ENCODE results near the gene PITX3. TPM values are rescaled to one million over a fixed set of nuclear protein-coding genes. Genes with fewer than 3 reads are reported as not detected.

The PITX3 gene
- total RNA-seq, 1 experiment from 2014 or later, result 1.9 TPM

- TF ChIP-seq CTCF (IDR thresholded peaks at IDR 0.05 in 2 of 3, conservative IDR thresholded peaks at IDR 0.05 in 1 of 3; ENCODE audit: borderline replicate concordance in 1 of 3, insufficient read depth in 1 of 3, low read depth in 2 of 3, low read length in 2 of 3) (no peak), RAD21 (IDR thresholded peaks at IDR 0.05; ENCODE audit: low read depth) (no peak), FOSL1 (IDR thresholded peaks at IDR 0.05; ENCODE audit: low read depth) (no peak), SIN3A (IDR thresholded peaks at IDR 0.05; ENCODE audit: low read depth) (no peak)
Observed at GRCh38 chr10:102245082-102245931, 4.0 kb upstream of the PITX3 start, which contains the start of gene GBF1 (continued).

- H3K36me3 ChIP-seq (ENCODE audit: control insufficient read depth in 1 of 2, insufficient read depth in 2 of 2, low read length in 2 of 2), result 0 out of 4 replicates have a peak, but pooled peaks cover 0 to 2% of the 10 kb centered on the region in 2 experiments
- peaks cover 24 to 50% of the 10 kb centered on the region in 2 experiments for H3K4me1 ChIP-seq (ENCODE audit: control insufficient read depth in 1 of 2, insufficient read depth in 2 of 2, low read length in 2 of 2)
- H4K20me1 ChIP-seq (ENCODE audit: insufficient read depth), result peaks cover 11% of the 10 kb centered on the region; the same call in 1 of the 2 replicates
- no peaks in the 10 kb centered on the region for H3K27me3 ChIP-seq (ENCODE audit: insufficient read depth, low read length)
- TF ChIP-seq ELF1 (IDR thresholded peaks at IDR 0.05; ENCODE audit: borderline replicate concordance, low read depth), result no peak
- TF ChIP-seq POLR2A (IDR thresholded peaks at IDR 0.05; ENCODE audit: borderline replicate concordance, extremely low read depth, insufficient read depth, insufficient read length), result no peak
- no peak for TF ChIP-seq MAX (IDR thresholded peaks at IDR 0.05)
- TF ChIP-seq ATF3 (IDR thresholded peaks at IDR 0.05), result no peak
- TF ChIP-seq CBX3 (IDR thresholded peaks at IDR 0.05; ENCODE audit: low read depth), result no peak
- no peak for TF ChIP-seq FOSL1 (IDR thresholded peaks at IDR 0.05; ENCODE audit: low read depth)
- TF ChIP-seq EZH2 (IDR thresholded peaks at IDR 0.05), result no peak
- no peak for TF ChIP-seq CTCF (IDR thresholded peaks at IDR 0.05 in 2 of 3, conservative IDR thresholded peaks at IDR 0.05 in 1 of 3; ENCODE audit: borderline replicate concordance in 1 of 3, insufficient read depth in 1 of 3, low read depth in 2 of 3, low read length in 2 of 3)
- no peak for TF ChIP-seq SIN3A (IDR thresholded peaks at IDR 0.05; ENCODE audit: low read depth)
- no peak for TF ChIP-seq ZNF274 (IDR thresholded peaks at IDR 0.05; ENCODE audit: low read depth, low read length)
- no peak for TF ChIP-seq ZFX (IDR thresholded peaks at IDR 0.05)
- no peaks in the 10 kb centered on the region for H3K9me3 ChIP-seq (ENCODE audit: control insufficient read depth in 1 of 2, insufficient read depth in 1 of 2, low read depth in 1 of 2, low read length in 2 of 2)
- H3K79me2 ChIP-seq (ENCODE audit: insufficient read depth, low read length), result peaks cover 28% of the 10 kb centered on the region
- H3K9me2 ChIP-seq (ENCODE audit: insufficient read depth), result no peaks in the 10 kb centered on the region
- no TSS peak for BruUV-seq (replicated peaks)
- DNase-seq (ENCODE audit: low read depth, low spot score), result no peak
- intact Hi-C loops (cut with micrococcal nuclease), result no loop called here
- no peak overlapping the region for H3K9ac ChIP-seq (ENCODE audit: low read length)
- ChIA-PET CTCF (interaction anchor here (3.5 kb wide), 1 partner anchor 12 kb away, joined by 63 read pairs; no protein-coding TSS in a partner anchor), POLR2A (no interaction called here), RAD21 (ENCODE audit: low non-redundant PET in 1 of 2, low total read pairs in 2 of 2, uncharacterized antibody in 2 of 2, unreplicated experiment in 2 of 2) (no interaction called here)
- no peak overlapping the region for H3K27ac ChIP-seq (ENCODE audit: low read depth, low read length)
- no peak overlapping the region for H3K4me3 ChIP-seq (replicated peaks in 1 of 2; ENCODE audit: low read depth in 1 of 2, low read length in 2 of 2)
- no peak overlapping the region for H2AFZ ChIP-seq (ENCODE audit: low read depth, low read length, poor library complexity, severe bottlenecking)
- ATAC-seq, result no peak
- no peak overlapping the region for H3K4me2 ChIP-seq (ENCODE audit: low read length)
Observed at GRCh38 chr10:102243309-102243708, 2.0 kb upstream of the PITX3 start.

Data from HCT116 (cell line).